HCT116 (cell line): ENCODE measurements around the gene TPP1. TPM values are rescaled to one million over a fixed set of nuclear protein-coding genes. Genes with fewer than 3 reads are reported as not detected.

Experiments used
- ATAC-seq: fragments of 200-7000 bp; cut with Tn5 transposase; 2 replicates; pipeline ENCODE4 v1.9.1; 2020; ENCODE audit warnings: mild to moderate bottlenecking, moderate library complexity
- BruUV-seq: library from RNA; stranded (reverse); fragments of 400-500 nt; replicated peaks from 2 replicates; lab custom pipeline; 2021; lab: Mats Ljungman, UMichigan
- CTCF ChIA-PET: fragments of 300-600 bp; sonication (Branson Sonifier 250); formaldehyde crosslinking; loops from one replicate; lab custom pipeline; 2021; ENCODE audit warnings: antibody characterized with exemption; lab: Charles Lee
- POLR2A ChIA-PET: fragments of 300-600, 350-600 bp; sonication (Branson Sonifier 250); formaldehyde crosslinking; loops from one replicate; lab custom pipeline; 2021; ENCODE audit warnings: antibody characterized with exemption; lab: Charles Lee
- RAD21 ChIA-PET, 2 experiments: fragments of 300-600 bp; sonication (Branson Sonifier 250); formaldehyde crosslinking; loops; one replicate each; lab custom pipeline; 2023; ENCODE audit warnings: low total read pairs in 2 of 2; ENCODE audit not compliant: uncharacterized antibody in 2 of 2, unreplicated experiment in 2 of 2, low non-redundant PET in 1 of 2; lab: Charles Lee
- DNase-seq: peaks from one replicate; pipeline ENCODE4 v3.0.0-alpha.2; 2010; ENCODE audit warnings: low read depth, low spot score
- H2AFZ ChIP-seq: fragments of 200-600 bp; shearing (Covaris generic), sonication (generic); 2 replicates; pipeline ENCODE4 v1.6.1; 2017; ENCODE audit warnings: low read depth, mixed run types, mixed read lengths, antibody characterized with exemption, low read length; ENCODE audit not compliant: poor library complexity, severe bottlenecking
- H3K27ac ChIP-seq: 2 replicates; pipeline ENCODE4 v1.5.1; 2012; ENCODE audit warnings: low read depth, low read length
- H3K27me3 ChIP-seq: fragments of 200-600 bp; sonication (generic); 2 replicates; pipeline ENCODE4 v1.6.1; 2016; ENCODE audit warnings: mixed run types, low read length, mixed read lengths; ENCODE audit not compliant: insufficient read depth
- H3K36me3 ChIP-seq, 2 experiments: fragments of 200-500 bp in 1 of 2; fragments of 200-600 bp in 1 of 2; sonication (Bioruptor generic) in 1 of 2; sonication (generic) in 1 of 2; 2 replicates each; pipeline versions ENCODE4 v1.5.1 to v1.6.1; 2014 to 2016; ENCODE audit warnings: low read length in 2 of 2, inconsistent platforms in 1 of 2, mixed read lengths in 1 of 2, mixed run types in 1 of 2; ENCODE audit not compliant: insufficient read depth in 2 of 2, control insufficient read depth in 1 of 2
- H3K4me1 ChIP-seq, 2 experiments: fragments of 200-600 bp in 1 of 2; sonication (generic) in 1 of 2; 2 replicates each; pipeline versions ENCODE4 v1.5.1 to v1.6.1; 2012 to 2017; ENCODE audit warnings: low read length in 2 of 2, inconsistent platforms in 1 of 2, mild to moderate bottlenecking in 1 of 2, mixed read lengths in 1 of 2, mixed run types in 1 of 2, moderate library complexity in 1 of 2; ENCODE audit not compliant: insufficient read depth in 2 of 2, control insufficient read depth in 1 of 2
- H3K4me2 ChIP-seq: fragments of 200-600 bp; sonication (generic); 2 replicates; pipeline ENCODE4 v1.6.1; 2017; ENCODE audit warnings: mixed run types, low read length, mixed read lengths
- H3K4me3 ChIP-seq, 2 experiments: fragments of 200-600 bp in 1 of 2; sonication (generic) in 1 of 2; replicated peaks in 1 of 2; 2 replicates each; pipeline ENCODE4 v1.5.1; 2011 to 2016; ENCODE audit warnings: low read length in 2 of 2, control low read depth in 1 of 2, low read depth in 1 of 2, mild to moderate bottlenecking in 1 of 2, mixed read lengths in 1 of 2, mixed run types in 1 of 2
- H3K79me2 ChIP-seq: fragments of 200-600 bp; sonication (generic); 2 replicates; pipeline ENCODE4 v1.6.1; 2017; ENCODE audit warnings: mild to moderate bottlenecking, mixed run types, low read length, moderate library complexity, mixed read lengths; ENCODE audit not compliant: insufficient read depth
- H3K9ac ChIP-seq: fragments of 200-600 bp; sonication (generic); 2 replicates; pipeline ENCODE4 v1.6.1; 2016; ENCODE audit warnings: low read length, mixed read lengths
- H3K9me2 ChIP-seq: fragments of 200-600 bp; sonication (generic), shearing (Covaris generic); 2 replicates; pipeline ENCODE4 v1.6.1; 2017; ENCODE audit warnings: mixed run types, mild to moderate bottlenecking, moderate library complexity; ENCODE audit not compliant: insufficient read depth
- H3K9me3 ChIP-seq, 2 experiments: fragments of 200-500 bp in 1 of 2; fragments of 200-600 bp in 1 of 2; sonication (Bioruptor generic) in 1 of 2; sonication (generic) in 1 of 2; 2 replicates each; pipeline ENCODE4 v1.6.1; 2014 to 2017; ENCODE audit warnings: low read length in 2 of 2, mixed read lengths in 2 of 2, inconsistent platforms in 1 of 2, low read depth in 1 of 2, mild to moderate bottlenecking in 1 of 2, mixed run types in 1 of 2, moderate library complexity in 1 of 2; ENCODE audit not compliant: control insufficient read depth in 1 of 2, insufficient read depth in 1 of 2
- H4K20me1 ChIP-seq: fragments of 200-600 bp; sonication (generic), shearing (Covaris generic); 2 replicates; pipeline ENCODE4 v1.6.1; 2017; ENCODE audit warnings: mixed run types, mild to moderate bottlenecking, moderate library complexity; ENCODE audit not compliant: insufficient read depth
- EZH2 ChIP-seq: fragments of 200-600 bp; sonication (generic); IDR thresholded peaks from 2 replicates; pipeline ENCODE4 v1.6.1; 2017; ENCODE audit warnings: antibody characterized with exemption, mixed run types
- FOSL1 ChIP-seq: IDR thresholded peaks from 2 replicates; pipeline ENCODE4 v1.6.1; 2012; ENCODE audit warnings: low read depth
- JUND ChIP-seq: IDR thresholded peaks from 2 replicates; pipeline ENCODE4 v1.6.1; 2012
- POLR2A ChIP-seq: IDR thresholded peaks from 2 replicates; pipeline ENCODE4 v1.7.0; 2011; ENCODE audit warnings: borderline replicate concordance; ENCODE audit not compliant: insufficient read depth, insufficient read length; ENCODE audit errors: extremely low read depth
- ZBTB33 ChIP-seq: IDR thresholded peaks from 2 replicates; pipeline ENCODE4 v1.6.1; 2011; ENCODE audit warnings: mild to moderate bottlenecking, low read length, moderate library complexity; ENCODE audit not compliant: insufficient replicate concordance; ENCODE audit errors: extremely low read depth
- intact Hi-C: fragments of 100-400 bp; cut with micrococcal nuclease; formaldehyde crosslinking; loops from 2 replicates; pipeline ENCODE4 v1.10.0; 2022
- total RNA-seq: library from RNA; stranded (reverse); gene quantifications from one replicate; pipeline ENCODE4 v1.2.1, GENCODE V29; 2021; ENCODE audit not compliant: unreplicated experiment
- TF ChIP-seq, protein P1 (sequence below), 3 experiments: fragments of 200-600 bp in 1 of 3; sonication (generic) in 1 of 3; IDR thresholded peaks in 2 of 3; conservative IDR thresholded peaks in 1 of 3; 2 replicates each; pipeline ENCODE4 v1.5.1; 2012 to 2017; ENCODE audit warnings: low read depth in 2 of 3, low read length in 2 of 3, antibody characterized with exemption in 1 of 3, borderline replicate concordance in 1 of 3, control low read depth in 1 of 3, mild to moderate bottlenecking in 1 of 3, mixed read lengths in 1 of 3, mixed run types in 1 of 3, moderate library complexity in 1 of 3; ENCODE audit not compliant: insufficient read depth in 1 of 3

TPP1 gene
- total RNA-seq, 1 experiment from 2014 or later, result 44.7 TPM

GRCh38 chr11:6650980-6651379, 31.8 kb upstream of the TPP1 start:
- Histone ChIP-seq H3K9me3 (no peaks in the 10 kb centered on the region), H3K79me2 (no peaks in the 10 kb centered on the region), H3K4me3 (no peak overlapping the region), H3K27me3 (peaks cover 32% of the 10 kb centered on the region; the same call in 1 of the 2 replicates), H3K4me2 (peak overlapping the region; percentile 40), H4K20me1 (no peaks in the 10 kb centered on the region), H3K4me1 (peaks cover 0 to 7% of the 10 kb centered on the region in 2 experiments; a peak in 2 of 4 replicates), H3K9ac (no peak overlapping the region), H3K36me3 (no peaks in the 10 kb centered on the region), H3K27ac (no peak overlapping the region), H2AFZ (no peak overlapping the region), H3K9me2 (no peaks in the 10 kb centered on the region)
- intact Hi-C loops, result no loop called here
- no TSS peak for BruUV-seq
- ChIA-PET RAD21 (no interaction called here), POLR2A (no interaction called here), CTCF (no interaction called here)
- ATAC-seq (peak; percentile 28; the same call in 1 of the 2 replicates), DNase-seq (no peak)
- TF ChIP-seq POLR2A (no peak), FOSL1 (peak; percentile 12; the same call in 1 of the 2 replicates), ZBTB33 (no peak), EZH2 (no peak), JUND (peak; percentile 12; the same call in 1 of the 2 replicates)
- TF ChIP-seq, protein P1, sequence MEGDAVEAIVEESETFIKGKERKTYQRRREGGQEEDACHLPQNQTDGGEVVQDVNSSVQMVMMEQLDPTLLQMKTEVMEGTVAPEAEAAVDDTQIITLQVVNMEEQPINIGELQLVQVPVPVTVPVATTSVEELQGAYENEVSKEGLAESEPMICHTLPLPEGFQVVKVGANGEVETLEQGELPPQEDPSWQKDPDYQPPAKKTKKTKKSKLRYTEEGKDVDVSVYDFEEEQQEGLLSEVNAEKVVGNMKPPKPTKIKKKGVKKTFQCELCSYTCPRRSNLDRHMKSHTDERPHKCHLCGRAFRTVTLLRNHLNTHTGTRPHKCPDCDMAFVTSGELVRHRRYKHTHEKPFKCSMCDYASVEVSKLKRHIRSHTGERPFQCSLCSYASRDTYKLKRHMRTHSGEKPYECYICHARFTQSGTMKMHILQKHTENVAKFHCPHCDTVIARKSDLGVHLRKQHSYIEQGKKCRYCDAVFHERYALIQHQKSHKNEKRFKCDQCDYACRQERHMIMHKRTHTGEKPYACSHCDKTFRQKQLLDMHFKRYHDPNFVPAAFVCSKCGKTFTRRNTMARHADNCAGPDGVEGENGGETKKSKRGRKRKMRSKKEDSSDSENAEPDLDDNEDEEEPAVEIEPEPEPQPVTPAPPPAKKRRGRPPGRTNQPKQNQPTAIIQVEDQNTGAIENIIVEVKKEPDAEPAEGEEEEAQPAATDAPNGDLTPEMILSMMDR (IDR thresholded peaks at IDR 0.05 in 2 of 3, conservative IDR thresholded peaks at IDR 0.05 in 1 of 3; ENCODE audit: borderline replicate concordance in 1 of 3, insufficient read depth in 1 of 3, low read depth in 2 of 3, low read length in 2 of 3), result no peak
